Activated CD8-positive, alpha-beta memory T cell treated with anti-CD3 and anti-CD28 coated beads for 1 hour (primary cell): ENCODE results near the gene LIN7B.
"Not testable (repeated sequence)": the region's sequence is repeated elsewhere in the genome, so short reads cannot be mapped to it uniquely, and the experiment has no call there.

ENCODE experiments used
- DNase-seq, 2 donors: peaks; one replicate each; pipeline ENCODE4 v3.0.0-alpha.2; 2020; ENCODE audit warnings: low read depth in 1 of 2; ENCODE audit errors: extremely low read depth in 1 of 2

Gene LIN7B

GRCh38 chr19:49113762-49114629 lies at the start of gene LIN7B:
LIN7B (plus strand) TSS chr19:49114370; CDS start chr19:49114405, 35 bp downstream.
- peak in 1 of 2 donors; percentile 64 for DNase-seq

- no peak for DNase-seq
Observed at GRCh38 chr19:49064768-49065611, 49.2 kb upstream of the LIN7B start, which contains the start of gene NTF4. NTF4 (minus strand) TSS chr19:49064818; CDS start chr19:49061997, 2,821 bp downstream.

- no peak for DNase-seq
Observed at GRCh38 chr19:49065905-49066512, 48.2 kb upstream of the LIN7B start.

GRCh38 chr19:49067554-49067953 lies 46.6 kb upstream of the LIN7B start:
- no peak for DNase-seq

- DNase-seq, result no peak
Observed at GRCh38 chr19:49069026-49069425, 45.1 kb upstream of the LIN7B start.

- DNase-seq, result no peak
Observed at GRCh38 chr19:49070416-49070815, 43.8 kb upstream of the LIN7B start.

GRCh38 chr19:49071860-49072547 lies 42.2 kb upstream of the LIN7B start:
- DNase-seq, result no peak

- no peak for DNase-seq
Observed at GRCh38 chr19:49073514-49074378, 40.4 kb upstream of the LIN7B start.

GRCh38 chr19:49074869-49075268 lies 39.3 kb upstream of the LIN7B start:
- DNase-seq, result not testable (repeated sequence)

- DNase-seq, result no peak
Observed at GRCh38 chr19:49080392-49080791, 33.8 kb upstream of the LIN7B start.

GRCh38 chr19:49081273-49081672 lies 32.9 kb upstream of the LIN7B start:
- DNase-seq, result no peak

- no peak for DNase-seq
Observed at GRCh38 chr19:49084206-49085019, 29.8 kb upstream of the LIN7B start.

- DNase-seq, result peak; percentile 95 to 99
Observed at GRCh38 chr19:49085020-49085867, 28.9 kb upstream of the LIN7B start, which contains the start of gene SNRNP70. SNRNP70 (plus strand) TSS chr19:49085451; CDS start chr19:49086415, 964 bp downstream.

- DNase-seq, result no peak
Observed at GRCh38 chr19:49085868-49086232, 28.3 kb upstream of the LIN7B start.

GRCh38 chr19:49086296-49086695 lies 27.9 kb upstream of the LIN7B start:
- DNase-seq, result no peak

- DNase-seq, result no peak
Observed at GRCh38 chr19:49091391-49092038, 22.7 kb upstream of the LIN7B start.

GRCh38 chr19:49092686-49093085 lies 21.5 kb upstream of the LIN7B start:
- no peak for DNase-seq
